HL-60 (cell line): Measurements from ENCODE around the gene RBMS3.

Experiments used
- DNase-seq, 2 experiments: peaks; one replicate each; pipeline ENCODE4 v3.0.0-alpha.2; 2010 to 2020; ENCODE audit warnings: low read depth in 1 of 2, low spot score in 1 of 2
- H3K27ac ChIP-seq: fragments of 250-450 bp; sonication (Bioruptor Pico); replicated peaks from 2 replicates; pipeline ENCODE4 v1.5.1; 2020; ENCODE audit warnings: mild to moderate bottlenecking, moderate library complexity
- H3K27me3 ChIP-seq: fragments of 250-450 bp; sonication (Bioruptor Pico); 2 replicates; pipeline ENCODE4 v1.5.1; 2021; ENCODE audit warnings: mild to moderate bottlenecking, moderate library complexity; ENCODE audit not compliant: insufficient read depth, poor library complexity, severe bottlenecking
- H3K4me3 ChIP-seq: replicated peaks from 2 replicates; pipeline ENCODE4 v1.5.1; 2011; ENCODE audit warnings: mild to moderate bottlenecking, control low read depth, low read length; ENCODE audit not compliant: insufficient read depth
- GABPA ChIP-seq: IDR thresholded peaks from 2 replicates; pipeline ENCODE4 v1.6.1; 2012; ENCODE audit warnings: low read depth
- POLR2AphosphoS5 ChIP-seq: IDR thresholded peaks from 2 replicates; pipeline ENCODE4 v1.6.1; 2012; ENCODE audit warnings: low read depth
- SPI1 ChIP-seq: IDR thresholded peaks from 2 replicates; pipeline ENCODE4 v1.6.1; 2012; ENCODE audit warnings: low read depth, mild to moderate bottlenecking, borderline replicate concordance
- TF ChIP-seq, protein P1 (sequence below): IDR thresholded peaks from 2 replicates; pipeline ENCODE4 v1.6.1; 2012; ENCODE audit warnings: low read depth; ENCODE audit not compliant: insufficient replicate concordance
- TF ChIP-seq, protein P2 (sequence below): IDR thresholded peaks from one replicate; pipeline ENCODE4 v1.5.1; 2011; ENCODE audit warnings: low read length, control low read depth, inconsistent platforms; ENCODE audit not compliant: insufficient read depth

Gene RBMS3

GRCh38 chr3:29348316-29348715 is 67.4 kb downstream of the RBMS3 start:
- no peak overlapping the region for H3K4me3 ChIP-seq
- TF ChIP-seq, protein P1, sequence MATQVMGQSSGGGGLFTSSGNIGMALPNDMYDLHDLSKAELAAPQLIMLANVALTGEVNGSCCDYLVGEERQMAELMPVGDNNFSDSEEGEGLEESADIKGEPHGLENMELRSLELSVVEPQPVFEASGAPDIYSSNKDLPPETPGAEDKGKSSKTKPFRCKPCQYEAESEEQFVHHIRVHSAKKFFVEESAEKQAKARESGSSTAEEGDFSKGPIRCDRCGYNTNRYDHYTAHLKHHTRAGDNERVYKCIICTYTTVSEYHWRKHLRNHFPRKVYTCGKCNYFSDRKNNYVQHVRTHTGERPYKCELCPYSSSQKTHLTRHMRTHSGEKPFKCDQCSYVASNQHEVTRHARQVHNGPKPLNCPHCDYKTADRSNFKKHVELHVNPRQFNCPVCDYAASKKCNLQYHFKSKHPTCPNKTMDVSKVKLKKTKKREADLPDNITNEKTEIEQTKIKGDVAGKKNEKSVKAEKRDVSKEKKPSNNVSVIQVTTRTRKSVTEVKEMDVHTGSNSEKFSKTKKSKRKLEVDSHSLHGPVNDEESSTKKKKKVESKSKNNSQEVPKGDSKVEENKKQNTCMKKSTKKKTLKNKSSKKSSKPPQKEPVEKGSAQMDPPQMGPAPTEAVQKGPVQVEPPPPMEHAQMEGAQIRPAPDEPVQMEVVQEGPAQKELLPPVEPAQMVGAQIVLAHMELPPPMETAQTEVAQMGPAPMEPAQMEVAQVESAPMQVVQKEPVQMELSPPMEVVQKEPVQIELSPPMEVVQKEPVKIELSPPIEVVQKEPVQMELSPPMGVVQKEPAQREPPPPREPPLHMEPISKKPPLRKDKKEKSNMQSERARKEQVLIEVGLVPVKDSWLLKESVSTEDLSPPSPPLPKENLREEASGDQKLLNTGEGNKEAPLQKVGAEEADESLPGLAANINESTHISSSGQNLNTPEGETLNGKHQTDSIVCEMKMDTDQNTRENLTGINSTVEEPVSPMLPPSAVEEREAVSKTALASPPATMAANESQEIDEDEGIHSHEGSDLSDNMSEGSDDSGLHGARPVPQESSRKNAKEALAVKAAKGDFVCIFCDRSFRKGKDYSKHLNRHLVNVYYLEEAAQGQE: no peak
- TF ChIP-seq GABPA (no peak), SPI1 (no peak), POLR2AphosphoS5 (no peak)
- TF ChIP-seq, protein P2, sequence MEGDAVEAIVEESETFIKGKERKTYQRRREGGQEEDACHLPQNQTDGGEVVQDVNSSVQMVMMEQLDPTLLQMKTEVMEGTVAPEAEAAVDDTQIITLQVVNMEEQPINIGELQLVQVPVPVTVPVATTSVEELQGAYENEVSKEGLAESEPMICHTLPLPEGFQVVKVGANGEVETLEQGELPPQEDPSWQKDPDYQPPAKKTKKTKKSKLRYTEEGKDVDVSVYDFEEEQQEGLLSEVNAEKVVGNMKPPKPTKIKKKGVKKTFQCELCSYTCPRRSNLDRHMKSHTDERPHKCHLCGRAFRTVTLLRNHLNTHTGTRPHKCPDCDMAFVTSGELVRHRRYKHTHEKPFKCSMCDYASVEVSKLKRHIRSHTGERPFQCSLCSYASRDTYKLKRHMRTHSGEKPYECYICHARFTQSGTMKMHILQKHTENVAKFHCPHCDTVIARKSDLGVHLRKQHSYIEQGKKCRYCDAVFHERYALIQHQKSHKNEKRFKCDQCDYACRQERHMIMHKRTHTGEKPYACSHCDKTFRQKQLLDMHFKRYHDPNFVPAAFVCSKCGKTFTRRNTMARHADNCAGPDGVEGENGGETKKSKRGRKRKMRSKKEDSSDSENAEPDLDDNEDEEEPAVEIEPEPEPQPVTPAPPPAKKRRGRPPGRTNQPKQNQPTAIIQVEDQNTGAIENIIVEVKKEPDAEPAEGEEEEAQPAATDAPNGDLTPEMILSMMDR: no peak
- DNase-seq: no peak
- no peaks in the 10 kb centered on the region for H3K27me3 ChIP-seq
- no peak overlapping the region for H3K27ac ChIP-seq

DNA sequence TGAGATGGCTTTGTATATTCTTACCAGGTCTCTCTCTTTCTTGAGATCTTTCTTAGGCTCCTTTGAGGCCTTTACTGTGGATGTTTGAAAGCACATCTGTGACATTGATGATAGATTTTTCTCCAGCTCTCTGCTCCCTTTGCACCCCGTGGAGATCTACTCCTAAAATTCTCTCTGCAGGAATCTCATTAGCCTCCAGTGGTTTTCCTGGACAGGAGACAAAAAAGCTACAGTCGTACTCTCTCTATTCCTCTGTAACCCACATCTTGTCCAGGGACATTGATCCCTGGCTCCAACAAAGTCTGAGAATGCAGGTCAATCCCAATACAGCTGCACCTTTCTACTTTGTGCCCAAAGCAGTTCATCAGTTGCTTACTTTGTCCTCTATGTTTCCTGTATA is 68.2 kb downstream of the RBMS3 start:
- H3K27me3 ChIP-seq: no peaks in the 10 kb centered on the region
- TF ChIP-seq POLR2AphosphoS5: no peak
- TF ChIP-seq GABPA: no peak
- no peak for TF ChIP-seq SPI1
- TF ChIP-seq, protein P2: no peak
- TF ChIP-seq, protein P1: no peak
- no peak for DNase-seq

GRCh38 chr3:29353807-29354206 is 72.9 kb downstream of the RBMS3 start:
- TF ChIP-seq, protein P2: no peak
- no peak for TF ChIP-seq POLR2AphosphoS5
- TF ChIP-seq, protein P1: no peak
- TF ChIP-seq SPI1: no peak
- TF ChIP-seq GABPA: no peak
- no peak overlapping the region for H3K4me3 ChIP-seq
- no peak overlapping the region for H3K27ac ChIP-seq
- DNase-seq: no peak
- H3K27me3 ChIP-seq: no peaks in the 10 kb centered on the region

More for the DNA sequence above, 68.2 kb downstream of the RBMS3 start:
- Histone ChIP-seq H3K4me3 (no peak overlapping the region), H3K27ac (no peak overlapping the region)
